Calu3 (cell line): Measurements from ENCODE around the gene ATG9B. TPM values are rescaled to one million over a fixed set of nuclear protein-coding genes. Genes with fewer than 3 reads are reported as not detected.

Experiments
- BruUV-seq: library from RNA; stranded (reverse); fragments of 400-500 nt; replicated peaks from 2 replicates; lab custom pipeline; 2021; lab: Mats Ljungman, UMichigan
- CTCF ChIA-PET: fragments of 300-600 bp; sonication (Branson Sonifier 250); formaldehyde crosslinking; loops from one replicate; lab custom pipeline; 2022; ENCODE audit warnings: antibody characterized with exemption; lab: Charles Lee
- DNase-seq: peaks from one replicate; pipeline ENCODE4 v3.0.0; 2022
- H3K27ac Mint-ChIP-seq: one replicate; pipeline ENCODE4 v1.8.0; 2022; ENCODE audit warnings: mixed read lengths; ENCODE audit not compliant: unreplicated experiment
- H3K27me3 Mint-ChIP-seq: one replicate; pipeline ENCODE4 v1.8.0; 2022; ENCODE audit warnings: mixed read lengths; ENCODE audit not compliant: unreplicated experiment
- H3K36me3 Mint-ChIP-seq: one replicate; pipeline ENCODE4 v1.8.0; 2022; ENCODE audit warnings: mild to moderate bottlenecking, moderate library complexity, mixed read lengths; ENCODE audit not compliant: insufficient read depth, unreplicated experiment
- H3K4me1 Mint-ChIP-seq: one replicate; pipeline ENCODE4 v1.8.0; 2022; ENCODE audit warnings: mild to moderate bottlenecking, low read depth, mixed read lengths; ENCODE audit not compliant: unreplicated experiment
- H3K4me3 Mint-ChIP-seq: one replicate; pipeline ENCODE4 v1.8.0; 2022; ENCODE audit warnings: mild to moderate bottlenecking, low read depth, moderate library complexity, mixed read lengths; ENCODE audit not compliant: unreplicated experiment
- H3K9me3 Mint-ChIP-seq: one replicate; pipeline ENCODE4 v1.8.0; 2022; ENCODE audit warnings: low read depth, mixed read lengths; ENCODE audit not compliant: unreplicated experiment
- intact Hi-C: fragments of 100-400 bp; cut with micrococcal nuclease; formaldehyde crosslinking; loops from one replicate; pipeline ENCODE4 v1.10.0; 2022; ENCODE audit not compliant: unreplicated experiment
- total RNA-seq: library from RNA; stranded (reverse); gene quantifications from 2 replicates; pipeline ENCODE4 v1.2.3, GENCODE V29; 2022
- TF ChIP-seq, protein P1 (sequence below): fragments of 200-600 bp; IDR thresholded peaks from one replicate; pipeline ENCODE4 v1.8.0; 2022; ENCODE audit warnings: antibody characterized with exemption; ENCODE audit not compliant: unreplicated experiment

ATG9B gene
- total RNA-seq, 1 experiment from 2014 or later, result 7.9 TPM

DNA sequence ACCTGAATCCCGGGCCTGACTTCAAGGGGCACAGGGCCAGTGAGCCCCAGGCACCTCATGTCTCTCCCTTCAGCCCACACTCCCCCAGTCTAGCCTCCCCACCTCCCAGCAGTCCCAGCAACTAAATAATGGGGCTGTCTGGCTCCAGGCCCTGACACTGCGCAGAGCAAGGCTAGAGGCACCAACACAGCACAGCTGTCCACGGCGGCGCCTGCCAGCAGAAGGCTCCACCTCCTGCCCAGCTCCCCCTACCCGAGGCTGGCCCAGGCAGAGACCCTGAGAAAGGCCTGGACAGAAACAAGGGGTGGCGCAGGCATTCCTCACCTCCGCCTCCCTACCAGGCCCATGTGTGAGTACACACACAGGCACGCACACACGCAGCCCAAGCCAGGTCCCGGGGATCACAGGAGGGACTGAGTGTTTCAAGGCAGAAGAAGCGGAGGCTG lies 52.2 kb downstream of the ATG9B start:
- intact Hi-C loops, result no loop called here
- peaks cover 13% of the 10 kb centered on the region for H3K36me3 Mint-ChIP-seq
- CTCF ChIA-PET, result no interaction called here
- no peak overlapping the region for H3K27ac Mint-ChIP-seq
- TF ChIP-seq, protein P1, sequence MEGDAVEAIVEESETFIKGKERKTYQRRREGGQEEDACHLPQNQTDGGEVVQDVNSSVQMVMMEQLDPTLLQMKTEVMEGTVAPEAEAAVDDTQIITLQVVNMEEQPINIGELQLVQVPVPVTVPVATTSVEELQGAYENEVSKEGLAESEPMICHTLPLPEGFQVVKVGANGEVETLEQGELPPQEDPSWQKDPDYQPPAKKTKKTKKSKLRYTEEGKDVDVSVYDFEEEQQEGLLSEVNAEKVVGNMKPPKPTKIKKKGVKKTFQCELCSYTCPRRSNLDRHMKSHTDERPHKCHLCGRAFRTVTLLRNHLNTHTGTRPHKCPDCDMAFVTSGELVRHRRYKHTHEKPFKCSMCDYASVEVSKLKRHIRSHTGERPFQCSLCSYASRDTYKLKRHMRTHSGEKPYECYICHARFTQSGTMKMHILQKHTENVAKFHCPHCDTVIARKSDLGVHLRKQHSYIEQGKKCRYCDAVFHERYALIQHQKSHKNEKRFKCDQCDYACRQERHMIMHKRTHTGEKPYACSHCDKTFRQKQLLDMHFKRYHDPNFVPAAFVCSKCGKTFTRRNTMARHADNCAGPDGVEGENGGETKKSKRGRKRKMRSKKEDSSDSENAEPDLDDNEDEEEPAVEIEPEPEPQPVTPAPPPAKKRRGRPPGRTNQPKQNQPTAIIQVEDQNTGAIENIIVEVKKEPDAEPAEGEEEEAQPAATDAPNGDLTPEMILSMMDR, result no peak
- no TSS peak for BruUV-seq
- H3K4me3 Mint-ChIP-seq, result no peak overlapping the region
- peaks cover 76% of the 10 kb centered on the region for H3K27me3 Mint-ChIP-seq
- H3K4me1 Mint-ChIP-seq, result peaks cover 4% of the 10 kb centered on the region
- no peaks in the 10 kb centered on the region for H3K9me3 Mint-ChIP-seq
- DNase-seq, result no peak

DNA sequence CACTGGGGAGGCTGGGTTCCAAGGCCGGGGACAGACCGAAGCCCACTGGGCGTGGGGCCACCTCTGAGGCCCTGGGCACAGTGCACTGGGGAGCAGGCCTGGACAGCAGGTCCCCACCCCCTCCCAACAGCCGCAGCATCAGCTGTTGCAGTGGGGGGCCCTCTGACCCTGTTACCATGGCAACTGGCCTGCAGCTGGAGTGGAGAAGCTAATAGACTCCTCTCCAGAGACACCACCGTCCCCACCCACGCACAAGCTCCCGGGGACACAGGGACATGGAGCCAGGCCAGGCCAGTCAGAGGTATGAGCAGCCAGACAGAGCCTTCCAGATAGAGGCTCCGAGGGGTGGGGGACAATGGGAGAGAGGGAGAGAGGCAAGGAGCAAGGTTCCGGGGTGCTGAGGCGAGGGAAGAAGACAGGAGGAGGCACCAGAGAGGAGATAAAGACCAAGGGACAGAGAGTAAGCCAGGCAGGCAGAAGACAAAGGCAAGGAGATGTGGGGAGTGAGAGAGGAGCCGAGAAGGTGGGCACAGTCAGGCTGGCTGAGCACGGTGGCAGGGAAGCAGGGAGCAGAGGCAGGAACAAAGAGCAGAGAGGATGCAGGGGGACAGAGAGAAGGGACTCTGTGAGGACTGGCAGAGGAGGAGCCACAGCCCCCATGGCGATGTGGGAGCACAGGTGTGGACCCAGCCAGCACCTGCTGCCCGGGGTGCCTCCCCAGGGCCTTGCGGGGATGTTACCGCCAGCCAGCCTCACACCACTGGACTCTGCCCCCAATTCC lies 52.9 kb downstream of the ATG9B start:
- no TSS peak for BruUV-seq
- no peak overlapping the region for H3K4me3 Mint-ChIP-seq
- intact Hi-C loops, result no loop called here
- TF ChIP-seq, protein P1, result no peak
- peaks cover 13% of the 10 kb centered on the region for H3K36me3 Mint-ChIP-seq
- peaks cover 76% of the 10 kb centered on the region for H3K27me3 Mint-ChIP-seq
- H3K27ac Mint-ChIP-seq, result no peak overlapping the region
- DNase-seq, result no peak
- CTCF ChIA-PET, result no interaction called here
- no peaks in the 10 kb centered on the region for H3K4me1 Mint-ChIP-seq
- no peaks in the 10 kb centered on the region for H3K9me3 Mint-ChIP-seq

DNA sequence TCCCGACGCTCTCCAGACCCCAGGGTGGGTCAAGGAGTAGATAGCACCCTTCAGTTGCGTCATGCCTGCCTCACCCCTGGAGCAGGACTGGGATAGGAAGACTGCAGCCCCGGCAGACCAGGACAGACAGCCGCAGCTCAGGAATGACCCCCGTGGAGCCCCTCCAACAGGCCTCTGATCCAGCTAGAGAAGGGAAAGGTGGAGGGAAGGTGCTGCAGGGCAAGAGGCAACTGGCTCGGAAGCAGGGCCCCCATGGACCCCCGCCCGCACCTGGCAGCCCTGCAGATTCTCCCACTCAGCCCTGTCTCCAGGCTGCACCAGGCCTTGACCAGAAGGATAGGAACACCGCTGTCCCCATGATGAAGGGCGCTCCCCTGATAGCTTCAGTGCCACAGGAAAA lies 53.9 kb downstream of the ATG9B start:
- intact Hi-C loops, result no loop called here
- no peaks in the 10 kb centered on the region for H3K4me1 Mint-ChIP-seq
- no peaks in the 10 kb centered on the region for H3K9me3 Mint-ChIP-seq
- H3K4me3 Mint-ChIP-seq, result no peak overlapping the region
- no peak overlapping the region for H3K27ac Mint-ChIP-seq
- no peak for DNase-seq
- peaks cover 84% of the 10 kb centered on the region for H3K27me3 Mint-ChIP-seq
- no TSS peak for BruUV-seq
- TF ChIP-seq, protein P1, result no peak
- peaks cover 13% of the 10 kb centered on the region for H3K36me3 Mint-ChIP-seq
- CTCF ChIA-PET, result interaction anchor here (0.7 to 1.0 kb wide), 2 partner anchors 16 to 1480 kb away, joined by 4 to 8 read pairs; no protein-coding TSS in a partner anchor

DNA sequence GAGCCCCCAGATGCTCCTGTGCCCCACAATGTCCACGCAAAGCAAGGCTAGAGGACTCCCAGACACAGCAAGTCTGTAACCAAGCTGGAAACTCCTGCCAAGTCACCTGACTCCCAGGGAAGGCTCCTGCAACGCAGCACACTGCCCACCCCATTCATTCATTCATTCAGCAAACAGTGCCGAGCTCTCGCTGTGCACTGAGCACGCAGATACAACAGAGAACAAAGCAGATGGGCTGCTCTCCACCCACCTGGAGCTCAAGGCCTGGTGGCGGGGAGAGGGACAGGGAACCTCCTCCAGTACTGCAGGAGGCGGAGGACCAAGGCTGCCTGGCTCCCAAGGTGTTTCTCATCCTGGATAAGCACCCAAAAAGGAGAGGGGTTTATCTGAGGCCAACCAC lies 54.8 kb downstream of the ATG9B start:
- TF ChIP-seq, protein P1, result no peak
- H3K4me3 Mint-ChIP-seq, result no peak overlapping the region
- peaks cover 94% of the 10 kb centered on the region for H3K27me3 Mint-ChIP-seq
- intact Hi-C loops, result loop anchor here (10.0 kb wide), 1 partner anchor 55 kb away; the partner anchor contains the start of genes ABCB8 and ATG9B
- CTCF ChIA-PET, result interaction anchor here (0.6 kb wide), 1 partner anchor 137 kb away, joined by 4 read pairs; no protein-coding TSS in a partner anchor
- no peak overlapping the region for H3K27ac Mint-ChIP-seq
- no peaks in the 10 kb centered on the region for H3K4me1 Mint-ChIP-seq
- no peaks in the 10 kb centered on the region for H3K9me3 Mint-ChIP-seq
- H3K36me3 Mint-ChIP-seq, result peaks cover 4% of the 10 kb centered on the region
- DNase-seq, result no peak
- no TSS peak for BruUV-seq
